GM12801 (cell line): Measurements from ENCODE around the gene ITGAX.

Experiments
- CTCF ChIP-seq: IDR thresholded peaks from one replicate; pipeline ENCODE4 v1.5.1; 2011; ENCODE audit warnings: control low read depth; ENCODE audit not compliant: insufficient read length; ENCODE audit errors: extremely low read depth

ITGAX gene

GRCh38 chr16:31400191-31400590, 45.2 kb downstream of the ITGAX start:
- TF ChIP-seq CTCF = no peak

GRCh38 chr16:31401436-31401835, 46.5 kb downstream of the ITGAX start:
- TF ChIP-seq CTCF = no peak

GRCh38 chr16:31402687-31403086, 47.7 kb downstream of the ITGAX start:
- no peak for TF ChIP-seq CTCF

GRCh38 chr16:31403590-31404352, 48.8 kb downstream of the ITGAX start:
- TF ChIP-seq CTCF = no peak

- TF ChIP-seq CTCF = no peak
These were observed 49.5 kb downstream of the ITGAX start for GRCh38 chr16:31404353-31405064.

- no peak for TF ChIP-seq CTCF
These were observed 52.4 kb downstream of the ITGAX start for GRCh38 chr16:31407406-31407805.

GRCh38 chr16:31409433-31409832, 54.5 kb downstream of the ITGAX start:
- no peak for TF ChIP-seq CTCF
